ENCODE data around the gene FAM229B.

Gene FAM229B

DNA sequence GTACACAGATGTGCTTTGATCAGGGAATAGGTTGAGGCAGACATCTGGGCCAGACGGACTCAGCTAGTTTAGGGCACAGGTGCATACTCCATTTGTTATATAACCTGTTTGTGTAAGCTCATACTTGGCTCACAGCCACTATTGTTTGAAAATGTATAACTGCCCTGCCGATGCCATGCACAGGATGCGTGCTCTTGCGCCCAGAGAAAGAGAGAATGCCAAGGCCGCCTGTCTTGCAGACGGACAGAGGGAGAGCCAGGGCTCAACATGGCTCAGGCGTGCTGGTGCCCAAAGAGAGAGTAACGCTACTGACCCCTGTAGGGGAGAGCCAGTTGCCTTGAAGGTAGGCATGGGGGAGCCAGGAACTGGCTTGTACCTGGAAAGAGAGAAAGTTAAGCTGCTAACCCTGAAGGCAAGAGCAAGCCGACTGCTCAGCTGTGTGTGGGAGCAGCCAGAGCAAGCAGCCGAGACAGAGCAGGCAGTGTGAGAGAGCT lies 57.7 kb downstream of the FAM229B start:
- DNase-seq = no peak

- DNase-seq = no peak
Measured at GRCh38 chr6:112148103-112148502, 60.7 kb downstream of the FAM229B start.

- no peak for DNase-seq
Measured at GRCh38 chr6:112149236-112149635, 61.8 kb downstream of the FAM229B start.

DNA sequence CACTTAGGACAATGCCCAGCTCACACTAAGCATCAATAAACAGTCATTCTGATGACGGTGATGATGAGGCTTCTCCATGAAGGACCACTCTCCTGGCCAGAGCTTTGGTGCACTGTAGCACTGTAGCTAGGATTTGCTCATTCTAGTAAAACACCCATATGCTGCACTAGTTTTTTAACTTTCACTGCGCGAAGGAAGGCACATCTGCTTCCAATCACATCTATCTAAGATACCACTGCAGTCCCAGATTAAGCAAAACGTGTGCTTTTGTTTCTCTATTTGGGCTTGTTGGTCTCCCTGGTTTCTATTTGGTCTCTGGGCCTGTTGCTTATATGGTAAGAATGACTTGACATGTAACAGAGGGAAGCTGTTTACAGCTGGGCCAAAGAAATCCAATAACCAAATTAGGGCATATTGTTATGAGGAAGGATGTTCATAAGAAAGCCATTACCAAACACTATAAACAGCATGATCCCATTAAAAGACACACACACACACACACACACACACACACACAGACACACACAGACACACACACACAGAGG lies 62.4 kb downstream of the FAM229B start:
- no peak for DNase-seq

DNA sequence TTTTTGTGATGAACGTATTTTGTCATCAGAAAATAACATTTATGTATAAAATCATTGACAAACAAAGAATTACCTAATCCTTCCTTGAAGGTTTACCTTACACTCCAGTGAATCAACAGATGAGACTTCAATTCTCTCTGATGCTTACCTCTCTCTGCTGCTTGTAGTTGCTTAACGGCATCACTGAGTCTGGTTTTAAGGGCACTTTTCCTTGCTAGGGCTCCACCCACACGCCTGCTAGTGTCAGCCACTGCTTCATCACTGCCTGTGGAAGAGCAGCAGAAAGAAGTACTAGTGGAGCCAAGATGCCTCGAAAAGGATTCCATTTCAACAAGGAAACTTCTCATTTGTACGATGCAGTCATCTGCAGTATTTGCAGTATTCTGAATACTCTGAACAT lies 63.0 kb downstream of the FAM229B start:
- DNase-seq = no peak
